ENCODE measurements around the gene CFAP77. TPM values are rescaled to one million over a fixed set of nuclear protein-coding genes. Genes with fewer than 3 reads are reported as not detected.

CFAP77 gene
- total and polyA plus RNA-seq, 9 of the 15 experiments (the other 6 are each of a cell fraction or from before 2014, with no cell fraction given), result not detected

DNA sequence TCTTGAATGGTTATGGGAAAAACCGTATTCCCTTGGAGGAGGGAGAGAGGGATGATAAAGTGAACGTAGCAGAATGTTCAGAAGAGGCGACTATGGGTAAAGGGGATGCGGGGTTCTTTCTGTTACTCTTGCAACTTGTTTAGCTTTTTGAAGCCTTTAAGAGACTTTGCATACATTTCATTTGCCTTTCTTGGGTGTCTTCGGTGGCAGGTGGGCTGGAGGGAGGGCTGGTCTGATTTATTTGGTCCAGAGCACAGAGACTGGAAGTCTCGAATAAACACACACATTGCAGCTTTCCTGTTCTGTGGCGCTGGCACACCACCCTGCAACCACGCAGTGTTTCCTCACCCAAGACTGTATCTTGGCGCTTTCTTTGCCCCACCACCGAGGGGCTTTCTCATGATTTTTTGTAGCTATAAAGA, 26.5 kb upstream of the CFAP77 start (continued):
- TF ChIP-seq, protein P1, sequence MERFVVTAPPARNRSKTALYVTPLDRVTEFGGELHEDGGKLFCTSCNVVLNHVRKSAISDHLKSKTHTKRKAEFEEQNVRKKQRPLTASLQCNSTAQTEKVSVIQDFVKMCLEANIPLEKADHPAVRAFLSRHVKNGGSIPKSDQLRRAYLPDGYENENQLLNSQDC (CRISPR knock-in tag; IDR thresholded peaks at IDR 0.05), result no peak
- TF ChIP-seq MEF2D (tag; conservative IDR thresholded peaks at IDR 0.05; ENCODE audit: low read depth), result no peak
- TF ChIP-seq HCFC1 (IDR thresholded peaks at IDR 0.05; ENCODE audit: low read depth, low read length), result no peak
- TF ChIP-seq IFI16 (CRISPR knock-in tag; IDR thresholded peaks at IDR 0.05), result no peak
- TF ChIP-seq ZNF23 (CRISPR knock-in tag; IDR thresholded peaks at IDR 0.05), result no peak
- no peak for TF ChIP-seq ZNF224 (CRISPR knock-in tag; IDR thresholded peaks at IDR 0.05)

DNA sequence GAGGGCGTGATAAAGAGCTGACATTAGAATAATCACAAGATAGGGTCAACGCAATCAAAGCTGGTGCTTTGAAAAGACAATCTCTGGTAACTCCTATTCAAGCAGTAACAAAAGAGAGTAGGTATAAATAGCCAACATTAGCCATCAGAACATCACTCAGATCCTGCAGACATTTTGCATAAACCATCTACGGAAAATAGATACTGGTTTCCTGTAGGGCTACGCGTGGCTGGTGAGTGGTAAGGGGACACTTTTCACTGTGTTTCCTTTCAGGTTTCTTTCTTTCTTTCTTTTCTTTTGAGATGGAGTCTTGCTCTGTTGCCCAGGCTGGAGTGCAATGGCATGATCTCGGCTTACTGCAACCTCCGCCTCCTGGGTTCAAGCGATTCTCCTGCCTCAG, 25.6 kb upstream of the CFAP77 start:
- Histone ChIP-seq H2AFZ (ENCODE audit: low read depth, low read length) (no peak overlapping the region), H3K4me3 (no peak overlapping the region), H3K27me3 (ENCODE audit: control insufficient read depth in 2 of 2, insufficient read depth in 2 of 2, low read length in 2 of 2) (no peaks in the 10 kb centered on the region), H3K4me1 (replicated peaks in 1 of 2; ENCODE audit: control insufficient read depth in 2 of 2, insufficient read depth in 2 of 2, low read length in 2 of 2) (no peaks in the 10 kb centered on the region), H3K9me1 (ENCODE audit: control insufficient read depth, insufficient read depth, low read length) (peaks cover 5% of the 10 kb centered on the region), H3K27ac (ENCODE audit: extremely low read depth, low read depth, low read length) (no peak overlapping the region), H3K4me2 (ENCODE audit: insufficient read depth, low read length) (no peak overlapping the region), H4K20me1 (replicated peaks; ENCODE audit: control insufficient read depth, insufficient read depth, low read length) (no peaks in the 10 kb centered on the region), H3K79me2 (ENCODE audit: control insufficient read depth, insufficient read depth, low read length) (no peaks in the 10 kb centered on the region), H3K9me3 (replicated peaks; ENCODE audit: control insufficient read depth, insufficient read depth, low read depth, low read length) (no peaks in the 10 kb centered on the region), H3K9ac (ENCODE audit: insufficient read depth in 1 of 2, low read depth in 2 of 2, low read length in 2 of 2) (no peak overlapping the region), H3K36me3 (ENCODE audit: control insufficient read depth, insufficient read depth, low read length) (peaks cover 72% of the 10 kb centered on the region; the same call in 2 of the 3 replicates)
- DNase-seq (ENCODE audit: extremely low read depth in 1 of 4, low spot score in 3 of 4) (no peak), ATAC-seq (no peak), FAIRE-seq (no peak)
- WGBS (ENCODE audit: insufficient coverage, low coverage, missing lambda C conversion rate), result 97% methylated on average over 6 of the region's 8 CpGs
- intact Hi-C loops (cut with micrococcal nuclease), result no loop called here
- CTCF ChIA-PET (ENCODE audit: low intra/inter-chr PET ratio), result no interaction called here
- in situ Hi-C loops (cut with MboI), result no loop called here
- TF ChIP-seq ZNF263 (CRISPR knock-in tag; IDR thresholded peaks at IDR 0.05; ENCODE audit: borderline replicate concordance), result no peak
- no peak for TF ChIP-seq ETV6 (IDR thresholded peaks at IDR 0.05; ENCODE audit: borderline replicate concordance in 1 of 2, low read depth in 2 of 2, low read length in 1 of 2)
- TF ChIP-seq ETV6 (CRISPR knock-in tag; IDR thresholded peaks at IDR 0.05; ENCODE audit: borderline replicate concordance), result no peak
- no peak for TF ChIP-seq MAZ (CRISPR knock-in tag; conservative IDR thresholded peaks at IDR 0.05 in 1 of 2, IDR thresholded peaks at IDR 0.05 in 1 of 2)
- TF ChIP-seq HCFC1 (IDR thresholded peaks at IDR 0.05; ENCODE audit: low read depth, low read length), result no peak
- no peak for TF ChIP-seq ZNF324 (CRISPR knock-in tag; IDR thresholded peaks at IDR 0.05)
- no peak for TF ChIP-seq MCM3 (IDR thresholded peaks at IDR 0.05)
- TF ChIP-seq, protein P2, sequence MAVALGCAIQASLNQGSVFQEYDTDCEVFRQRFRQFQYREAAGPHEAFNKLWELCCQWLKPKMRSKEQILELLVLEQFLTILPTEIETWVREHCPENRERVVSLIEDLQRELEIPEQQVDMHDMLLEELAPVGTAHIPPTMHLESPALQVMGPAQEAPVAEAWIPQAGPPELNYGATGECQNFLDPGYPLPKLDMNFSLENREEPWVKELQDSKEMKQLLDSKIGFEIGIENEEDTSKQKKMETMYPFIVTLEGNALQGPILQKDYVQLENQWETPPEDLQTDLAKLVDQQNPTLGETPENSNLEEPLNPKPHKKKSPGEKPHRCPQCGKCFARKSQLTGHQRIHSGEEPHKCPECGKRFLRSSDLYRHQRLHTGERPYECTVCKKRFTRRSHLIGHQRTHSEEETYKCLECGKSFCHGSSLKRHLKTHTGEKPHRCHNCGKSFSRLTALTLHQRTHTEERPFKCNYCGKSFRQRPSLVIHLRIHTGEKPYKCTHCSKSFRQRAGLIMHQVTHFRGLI (CRISPR knock-in tag; IDR thresholded peaks at IDR 0.05), result no peak
- BruUV-seq (replicated peaks), result no TSS peak
- POLR2A ChIA-PET, result interaction anchor here (1.2 kb wide), 1 partner anchor 12 kb away, joined by 3 read pairs; no protein-coding TSS in a partner anchor

Data from K562 (cell line).